HG03097 (cell line): ENCODE results near the gene EPG5.
A peak's percentile ranks its signal among the peaks of the same experiment; 100 is the strongest.

ENCODE experiments used
- ATAC-seq: cut with Tn5 transposase; IDR thresholded peaks from one replicate; pipeline ENCODE4 v1.9.1; 2021; ENCODE audit not compliant: unreplicated experiment, low FRiP score

EPG5 gene

GRCh38 chr18:45923138-45923537 lies 44.0 kb downstream of the EPG5 start:
- ATAC-seq: no peak

- no peak for ATAC-seq
These were observed 46.8 kb downstream of the EPG5 start for GRCh38 chr18:45920367-45920766.

DNA sequence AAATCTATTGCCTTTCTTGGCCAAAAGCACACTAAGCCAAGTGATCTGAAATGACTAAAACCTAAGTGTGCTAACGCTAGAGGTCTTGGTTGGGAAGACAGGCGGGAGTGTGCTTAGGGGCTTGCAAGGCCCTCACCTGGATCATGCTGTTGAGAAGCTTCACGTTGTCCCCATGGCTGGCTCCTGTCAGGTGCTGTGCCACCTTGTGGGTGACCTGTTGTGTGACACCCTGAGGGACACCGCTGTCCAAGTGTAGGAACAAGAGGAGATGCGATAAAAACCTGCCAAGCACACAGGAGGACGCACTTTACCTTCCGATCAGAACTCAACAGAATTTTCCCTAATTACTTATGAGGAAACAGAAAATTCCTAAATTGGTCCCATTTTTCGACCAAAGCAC lies 50.8 kb downstream of the EPG5 start:
- no peak for ATAC-seq

- no peak for ATAC-seq
These were observed 53.9 kb downstream of the EPG5 start for GRCh38 chr18:45913276-45913675.

DNA sequence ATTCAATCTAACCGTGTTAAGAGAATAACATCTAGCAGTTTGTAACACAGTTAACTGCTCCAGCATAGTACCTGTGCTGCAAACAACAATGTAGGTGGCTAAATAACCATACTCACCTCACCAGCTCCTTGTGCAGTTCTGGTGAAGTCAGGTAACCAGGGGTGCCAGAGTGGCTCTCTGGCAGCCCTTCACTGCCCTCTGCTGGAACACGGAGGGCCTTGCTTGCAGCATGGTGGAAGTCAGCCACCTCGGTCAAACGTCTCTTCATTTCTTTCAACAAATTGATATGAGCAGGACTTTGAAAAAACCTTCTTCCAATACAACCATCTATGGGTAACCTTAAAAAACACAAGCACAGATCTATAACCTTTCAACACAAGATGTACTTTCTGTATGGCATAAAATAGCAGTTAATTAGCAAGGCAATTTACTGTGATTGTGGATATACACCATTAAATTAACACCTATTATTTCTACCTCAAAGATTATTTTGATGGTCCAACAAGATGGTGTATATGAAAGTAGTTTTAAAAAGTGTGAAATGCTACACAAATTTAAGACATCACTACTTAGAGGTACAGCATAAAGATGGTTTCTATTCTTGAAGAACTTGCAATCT lies 56.6 kb downstream of the EPG5 start:
- ATAC-seq: peak; percentile 67

DNA sequence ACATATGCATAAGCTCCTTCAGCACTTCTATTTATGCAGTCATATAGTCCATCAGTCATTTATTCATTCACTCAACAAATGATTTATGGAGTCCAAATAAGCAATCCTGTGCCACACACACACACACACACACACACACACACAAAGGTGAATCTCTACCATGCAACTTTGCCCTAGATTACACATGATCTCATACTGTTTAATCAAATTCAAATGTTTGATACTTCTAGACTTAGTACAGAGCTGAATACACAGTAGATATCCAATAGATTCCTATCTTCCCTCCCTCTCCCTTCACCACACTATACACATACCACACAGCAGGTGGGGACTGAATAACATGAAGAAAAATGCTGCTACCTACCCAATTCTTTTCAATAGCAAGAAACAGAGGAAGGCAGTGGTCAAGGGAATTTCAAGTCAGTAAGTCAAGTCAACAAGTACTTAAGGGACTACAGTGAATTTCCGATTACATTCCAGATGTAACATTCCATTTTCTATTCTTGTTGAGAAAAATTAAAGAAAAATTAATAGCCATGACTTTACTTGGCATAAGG lies 65.4 kb downstream of the EPG5 start:
- no peak for ATAC-seq

GRCh38 chr18:45900623-45901022 lies 66.5 kb downstream of the EPG5 start:
- ATAC-seq: no peak

GRCh38 chr18:45896991-45897390 lies 70.1 kb downstream of the EPG5 start:
- no peak for ATAC-seq

- no peak for ATAC-seq
These were observed 70.7 kb downstream of the EPG5 start for GRCh38 chr18:45896452-45896851.

- no peak for ATAC-seq
These were observed 71.8 kb downstream of the EPG5 start for GRCh38 chr18:45895339-45895738.

DNA sequence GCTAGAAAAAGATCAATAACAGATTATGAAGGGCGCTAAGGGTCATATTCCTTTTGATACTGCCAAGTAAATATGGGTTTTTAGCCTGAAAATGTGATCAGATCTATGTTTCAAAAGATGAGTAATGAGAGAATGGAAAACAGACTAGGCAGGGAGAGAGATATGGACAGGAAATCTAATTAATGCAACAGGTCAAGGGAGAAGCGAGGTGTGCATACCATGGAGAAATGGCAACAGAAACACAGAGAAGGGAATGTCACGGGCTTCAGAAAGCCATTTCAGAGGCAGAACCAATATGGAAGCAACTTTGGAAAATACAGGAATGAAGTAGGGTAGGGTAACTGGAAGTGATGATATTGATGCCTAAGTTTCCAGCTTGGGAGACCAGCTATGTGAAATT lies 72.3 kb downstream of the EPG5 start:
- no peak for ATAC-seq

GRCh38 chr18:45891806-45892205 lies 75.3 kb downstream of the EPG5 start:
- ATAC-seq: no peak

- no peak for ATAC-seq
These were observed 76.5 kb downstream of the EPG5 start for GRCh38 chr18:45890606-45891005.

- ATAC-seq: no peak
These were observed 77.6 kb downstream of the EPG5 start for GRCh38 chr18:45889419-45890064.

DNA sequence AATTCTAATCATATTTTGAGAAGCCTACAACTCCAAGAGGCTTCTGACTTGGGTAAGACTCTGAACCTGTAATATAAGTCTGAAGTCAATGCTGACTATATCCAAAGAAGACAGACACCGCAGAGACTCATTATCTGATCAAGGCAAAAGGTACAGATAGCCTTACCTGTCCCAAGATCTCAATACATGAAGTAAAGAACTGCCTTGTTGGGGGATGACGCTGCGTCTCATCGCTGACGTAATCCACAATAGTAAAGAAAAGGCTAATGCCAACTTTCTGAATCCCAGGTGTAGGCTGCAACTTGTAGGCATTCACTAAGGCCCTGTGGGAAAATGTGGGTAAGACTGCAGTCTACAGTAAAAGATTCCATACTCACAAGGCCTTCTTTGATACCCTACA lies 79.5 kb downstream of the EPG5 start:
- no peak for ATAC-seq

GRCh38 chr18:45880876-45881558 lies 86.1 kb downstream of the EPG5 start:
- ATAC-seq: no peak

- ATAC-seq: peak; percentile 74
These were observed 87.2 kb downstream of the EPG5 start for GRCh38 chr18:45879681-45880655.

- no peak for ATAC-seq
These were observed 89.7 kb downstream of the EPG5 start for GRCh38 chr18:45877403-45877802.

GRCh38 chr18:45876161-45876560 lies 91.0 kb downstream of the EPG5 start:
- ATAC-seq: no peak

GRCh38 chr18:45874491-45875184 lies 92.5 kb downstream of the EPG5 start:
- peak; percentile 83 for ATAC-seq
